IMR-90 (cell line): ENCODE results near the gene LSM7. TPM values are rescaled to one million over a fixed set of nuclear protein-coding genes. Genes with fewer than 3 reads are reported as not detected.

ENCODE experiments used
- ATAC-seq: fragments of 200-7000 bp; cut with Tn5 transposase; 2 replicates; pipeline ENCODE4 v1.9.1; 2020; ENCODE audit warnings: low read depth, mild to moderate bottlenecking, moderate library complexity
- BruUV-seq: library from RNA; stranded (reverse); fragments of 400-500 nt; replicated peaks from 2 replicates; lab custom pipeline; 2021; lab: Mats Ljungman, UMichigan
- CTCF ChIA-PET: fragments of 300-600 bp; formaldehyde crosslinking; extraction: SDS; loops from one replicate; lab custom pipeline; 2021; ENCODE audit warnings: antibody characterized with exemption; lab: Yijun Ruan, JAX
- POLR2A ChIA-PET: fragments of 300-600 bp; sonication (Branson Sonifier 250); formaldehyde crosslinking; loops from one replicate; lab custom pipeline; 2022; ENCODE audit warnings: antibody characterized with exemption; ENCODE audit not compliant: unreplicated experiment; lab: Charles Lee
- DNase-seq: peaks from one replicate; pipeline ENCODE4 v3.0.0; 2013
- H2AFZ ChIP-seq: replicated peaks from 2 replicates; pipeline ENCODE3; 2013; ENCODE audit warnings: low read length, mild to moderate bottlenecking; ENCODE audit not compliant: poor library complexity
- H2AK5ac ChIP-seq: 2 replicates; pipeline ENCODE4 v1.6.1; 2013; ENCODE audit warnings: low read depth, low read length, inconsistent platforms
- H2AK9ac ChIP-seq: replicated peaks from 2 replicates; pipeline ENCODE3; 2013; ENCODE audit warnings: mild to moderate bottlenecking, low read depth, low read length, moderate library complexity; ENCODE audit not compliant: poor library complexity
- H2BK120ac ChIP-seq: 2 replicates; pipeline ENCODE4 v1.6.1; 2013; ENCODE audit warnings: low read depth, low read length, inconsistent platforms
- H2BK15ac ChIP-seq: 3 replicates; pipeline ENCODE4 v1.6.1; 2013; ENCODE audit warnings: low read depth, low read length, inconsistent platforms
- H2BK20ac ChIP-seq: 2 replicates; pipeline ENCODE4 v1.6.1; 2013; ENCODE audit warnings: low read depth, mild to moderate bottlenecking, inconsistent platforms, low read length, moderate library complexity
- H2BK5ac ChIP-seq: 2 replicates; pipeline ENCODE4 v1.6.1; 2013; ENCODE audit warnings: mild to moderate bottlenecking, low read depth, low read length, inconsistent platforms; ENCODE audit not compliant: poor library complexity, severe bottlenecking
- H3K14ac ChIP-seq: replicated peaks from 2 replicates; pipeline ENCODE4 v1.6.1; 2013; ENCODE audit warnings: low read depth, low read length, inconsistent platforms
- H3K18ac ChIP-seq: 2 replicates; pipeline ENCODE4 v1.6.1; 2013; ENCODE audit warnings: low read depth, low read length, control low read depth
- H3K23ac ChIP-seq: 2 replicates; pipeline ENCODE4 v1.6.1; 2013; ENCODE audit warnings: low read depth, low read length, inconsistent platforms
- H3K27ac ChIP-seq: 2 replicates; pipeline ENCODE4 v1.5.1; 2013; ENCODE audit warnings: mild to moderate bottlenecking, control low read depth, low read length; ENCODE audit not compliant: insufficient read depth
- H3K27me3 ChIP-seq: 2 replicates; pipeline ENCODE4 v1.6.1; 2013; ENCODE audit warnings: low read length; ENCODE audit not compliant: control insufficient read depth, insufficient read depth
- H3K36me3 ChIP-seq: 2 replicates; pipeline ENCODE4 v1.6.1; 2013; ENCODE audit warnings: low read length, mixed read lengths; ENCODE audit not compliant: control insufficient read depth, insufficient read depth
- H3K4ac ChIP-seq: 2 replicates; pipeline ENCODE4 v1.6.1; 2013; ENCODE audit warnings: low read depth, low read length, inconsistent platforms
- H3K4me1 ChIP-seq: 2 replicates; pipeline ENCODE4 v1.6.1; 2013; ENCODE audit warnings: low read length, mixed read lengths; ENCODE audit not compliant: control insufficient read depth, insufficient read depth
- H3K4me2 ChIP-seq: 2 replicates; pipeline ENCODE4 v1.6.1; 2013; ENCODE audit warnings: low read depth, mild to moderate bottlenecking, control low read depth, low read length, moderate library complexity
- H3K4me3 ChIP-seq: 2 replicates; pipeline ENCODE4 v1.5.1; 2013; ENCODE audit warnings: low read depth, mild to moderate bottlenecking, control low read depth, low read length, moderate library complexity; ENCODE audit not compliant: insufficient read depth
- H3K56ac ChIP-seq: 2 replicates; pipeline ENCODE4 v1.6.1; 2013; ENCODE audit warnings: low read length, inconsistent platforms; ENCODE audit not compliant: insufficient read depth; ENCODE audit errors: extremely low read depth
- H3K79me1 ChIP-seq, 2 experiments: 2 replicates each; pipeline ENCODE4 v1.6.1; 2013; ENCODE audit warnings: low read length in 2 of 2, inconsistent platforms in 1 of 2, low read depth in 1 of 2
- H3K9ac ChIP-seq: 2 replicates; pipeline ENCODE4 v1.6.1; 2013; ENCODE audit warnings: low read depth, low read length, control low read depth
- H3K9me1 ChIP-seq: 2 replicates; pipeline ENCODE4 v1.6.1; 2013; ENCODE audit warnings: low read length, inconsistent platforms; ENCODE audit not compliant: insufficient read depth
- H3K9me3 ChIP-seq: 2 replicates; pipeline ENCODE4 v1.6.1; 2013; ENCODE audit warnings: low read length; ENCODE audit not compliant: control insufficient read depth, insufficient read depth
- H4K20me1 ChIP-seq: 2 replicates; pipeline ENCODE4 v1.6.1; 2013; ENCODE audit warnings: low read length, inconsistent platforms; ENCODE audit not compliant: insufficient read depth
- H4K5ac ChIP-seq: 2 replicates; pipeline ENCODE4 v1.6.1; 2013; ENCODE audit warnings: mild to moderate bottlenecking, low read depth, low read length, control low read depth
- H4K8ac ChIP-seq, 2 experiments: 2 replicates each; pipeline ENCODE4 v1.6.1; 2013; ENCODE audit warnings: low read depth in 2 of 2, low read length in 2 of 2, control low read depth in 1 of 2, inconsistent platforms in 1 of 2
- H4K91ac ChIP-seq: 2 replicates; pipeline ENCODE4 v1.6.1; 2013; ENCODE audit warnings: low read depth, low read length, inconsistent platforms; ENCODE audit not compliant: insufficient read depth
- BHLHE40 ChIP-seq: fragments of 150-350 bp; IDR thresholded peaks from 2 replicates; pipeline ENCODE4 v1.6.1; 2016; ENCODE audit warnings: mild to moderate bottlenecking, low read depth, low read length
- CEBPB ChIP-seq: IDR thresholded peaks from 2 replicates; pipeline ENCODE4 v1.6.1; 2012; ENCODE audit warnings: low read depth, low read length, improper control_type of control experiment
- CHD1 ChIP-seq: IDR thresholded peaks from 2 replicates; pipeline ENCODE4 v1.6.1; 2012; ENCODE audit warnings: low read depth, low read length, improper control_type of control experiment
- FOS ChIP-seq: fragments of 150-350 bp; IDR thresholded peaks from 2 replicates; pipeline ENCODE4 v1.6.1; 2016; ENCODE audit warnings: low read depth, low read length
- MAFK ChIP-seq: IDR thresholded peaks from 2 replicates; pipeline ENCODE4 v1.6.1; 2012; ENCODE audit warnings: low read depth, low read length, improper control_type of control experiment
- MAZ ChIP-seq: IDR thresholded peaks from 2 replicates; pipeline ENCODE4 v1.6.1; 2012; ENCODE audit warnings: low read depth, mild to moderate bottlenecking, low read length, improper control_type of control experiment, moderate library complexity, borderline replicate concordance
- MXI1 ChIP-seq: IDR thresholded peaks from 2 replicates; pipeline ENCODE4 v1.6.1; 2012; ENCODE audit warnings: low read depth, mild to moderate bottlenecking, low read length, moderate library complexity, borderline replicate concordance
- POLR2A ChIP-seq: IDR thresholded peaks from 2 replicates; pipeline ENCODE4 v1.6.1; 2012; ENCODE audit warnings: mild to moderate bottlenecking, low read depth, low read length
- RAD21 ChIP-seq: IDR thresholded peaks from 2 replicates; pipeline ENCODE4 v1.6.1; 2012; ENCODE audit warnings: low read length, improper control_type of control experiment
- RCOR1 ChIP-seq: IDR thresholded peaks from 2 replicates; pipeline ENCODE4 v1.6.1; 2012; ENCODE audit warnings: mild to moderate bottlenecking, low read length, improper control_type of control experiment; ENCODE audit not compliant: insufficient replicate concordance
- SMC3 ChIP-seq: fragments of 150-350 bp; IDR thresholded peaks from 2 replicates; pipeline ENCODE4 v1.6.1; 2016; ENCODE audit warnings: low read depth, mild to moderate bottlenecking, antibody characterized with exemption, low read length, moderate library complexity
- WGBS, 2 experiments: methylation state at CpG; one replicate each; pipeline versions ENCODE4 v1.1.5 to v1.1.7; 2013; ENCODE audit warnings: missing lambda C conversion rate in 2 of 2; ENCODE audit not compliant: insufficient read length in 1 of 2; ENCODE audit errors: extremely low coverage in 2 of 2; 5-methylcytosine and 5-hydroxymethylcytosine counted together
- dilution Hi-C: fragments of 300-500 bp; cut with HindIII; formaldehyde crosslinking; loops from one replicate; pipeline ENCODE4 v1.14.3; 2018; ENCODE audit warnings: low sequenced_read_pairs; ENCODE audit not compliant: unreplicated experiment
- in situ Hi-C: fragments of 300-500 bp; cut with MboI; formaldehyde crosslinking; loops from 3 replicates; pipeline ENCODE4 v1.14.3; 2019; ENCODE audit warnings: low sequenced_read_pairs, inconsistent platforms, mixed read lengths
- intact Hi-C: fragments of 100-400 bp; cut with micrococcal nuclease; formaldehyde crosslinking; loops from 2 replicates; pipeline ENCODE4 v1.10.0; 2022
- polyA plus RNA-seq, 3 experiments: library from polyadenylated mRNA; depleted of rRNA; stranded (reverse); fragments of >200 nt; gene quantifications; 2 replicates each; pipeline ENCODE4 v1.2.3, GENCODE V29; 2012; ENCODE audit warnings: low replicate concordance in 1 of 3
- total RNA-seq: library from RNA; depleted of rRNA; stranded (reverse); fragments of >200 nt; gene quantifications from 2 replicates; pipeline ENCODE4 v1.2.3, GENCODE V29; 2012
- TF ChIP-seq, protein P1 (sequence below): conservative IDR thresholded peaks from 2 replicates; pipeline ENCODE4 v1.5.1; 2012; ENCODE audit warnings: mild to moderate bottlenecking, low read depth, low read length, improper control_type of control experiment

The LSM7 gene
- total and polyA plus RNA-seq, 2 of the 4 experiments (the other 2 are of a cell fraction), result 145 to 708 TPM

DNA sequence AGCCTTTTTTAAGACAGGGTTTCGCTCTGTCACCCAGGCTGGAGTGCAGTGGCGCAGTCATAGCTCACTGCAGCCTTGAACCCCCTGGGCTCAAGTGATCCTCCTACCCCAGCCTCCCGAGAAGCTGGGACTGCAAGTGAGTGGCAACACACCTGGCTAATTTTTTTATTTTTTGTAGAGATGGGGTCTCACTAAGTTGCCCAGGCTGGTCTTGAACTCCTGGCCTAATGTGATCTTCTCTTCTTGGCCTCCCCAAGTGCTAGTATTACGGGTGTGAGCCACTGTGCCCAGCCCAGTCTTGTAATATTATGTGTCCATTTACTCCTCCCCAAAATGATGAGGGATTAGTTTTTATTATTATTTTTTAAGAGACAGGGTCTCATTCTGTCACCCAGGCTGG, 17.3 kb downstream of the LSM7 start:
- Histone ChIP-seq H3K23ac (no peak overlapping the region), H2AK5ac (no peak overlapping the region), H4K5ac (no peak overlapping the region), H3K4ac (no peak overlapping the region), H2AFZ (no peak overlapping the region), H4K8ac (no peak overlapping the region), H2BK15ac (no peak overlapping the region), H3K36me3 (no peaks in the 10 kb centered on the region), H3K27me3 (peaks cover 37% of the 10 kb centered on the region), H3K14ac (no peak overlapping the region), H4K20me1 (0 out of 2 replicates have a peak, but pooled peaks cover 8% of the 10 kb centered on the region), H3K9me1 (no peaks in the 10 kb centered on the region), H3K9me3 (peaks cover 3% of the 10 kb centered on the region), H2BK20ac (no peak overlapping the region), H3K79me1 (no peaks in the 10 kb centered on the region), H3K4me3 (no peak overlapping the region), H3K9ac (no peak overlapping the region), H2AK9ac (no peak overlapping the region), H3K56ac (no peak overlapping the region), H3K4me1 (peaks cover 6% of the 10 kb centered on the region; the same call in 1 of the 2 replicates), H4K91ac (no peak overlapping the region), H3K18ac (no peak overlapping the region), H3K4me2 (no peak overlapping the region), H2BK5ac (no peak overlapping the region), H2BK120ac (no peak overlapping the region), H3K27ac (no peak overlapping the region)
- in situ Hi-C loops, result loop anchor here (10.0 kb wide), 1 partner anchor 156 kb away; the partner anchor contains the start of gene AP3D1
- DNase-seq, result no peak
- ChIA-PET CTCF (no interaction called here), POLR2A (no interaction called here)
- WGBS, 2 experiments, result no CpG with 5 or more reads among the region's 4 CpGs
- no peak for ATAC-seq
- TF ChIP-seq BHLHE40 (no peak), CHD1 (no peak), CEBPB (no peak), MAZ (no peak), POLR2A (no peak), SMC3 (no peak), RAD21 (no peak), FOS (no peak), MXI1 (no peak), RCOR1 (no peak), MAFK (no peak)
- TF ChIP-seq, protein P1, sequence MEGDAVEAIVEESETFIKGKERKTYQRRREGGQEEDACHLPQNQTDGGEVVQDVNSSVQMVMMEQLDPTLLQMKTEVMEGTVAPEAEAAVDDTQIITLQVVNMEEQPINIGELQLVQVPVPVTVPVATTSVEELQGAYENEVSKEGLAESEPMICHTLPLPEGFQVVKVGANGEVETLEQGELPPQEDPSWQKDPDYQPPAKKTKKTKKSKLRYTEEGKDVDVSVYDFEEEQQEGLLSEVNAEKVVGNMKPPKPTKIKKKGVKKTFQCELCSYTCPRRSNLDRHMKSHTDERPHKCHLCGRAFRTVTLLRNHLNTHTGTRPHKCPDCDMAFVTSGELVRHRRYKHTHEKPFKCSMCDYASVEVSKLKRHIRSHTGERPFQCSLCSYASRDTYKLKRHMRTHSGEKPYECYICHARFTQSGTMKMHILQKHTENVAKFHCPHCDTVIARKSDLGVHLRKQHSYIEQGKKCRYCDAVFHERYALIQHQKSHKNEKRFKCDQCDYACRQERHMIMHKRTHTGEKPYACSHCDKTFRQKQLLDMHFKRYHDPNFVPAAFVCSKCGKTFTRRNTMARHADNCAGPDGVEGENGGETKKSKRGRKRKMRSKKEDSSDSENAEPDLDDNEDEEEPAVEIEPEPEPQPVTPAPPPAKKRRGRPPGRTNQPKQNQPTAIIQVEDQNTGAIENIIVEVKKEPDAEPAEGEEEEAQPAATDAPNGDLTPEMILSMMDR, result no peak
- no TSS peak for BruUV-seq
- intact Hi-C loops, result no loop called here
- dilution Hi-C loops, result no loop called here
